Mucosa of rectum (tissue), 2 donors: ENCODE data around the gene ZNF587B.
"Not testable (repeated sequence)": the region's sequence is repeated elsewhere in the genome, so short reads cannot be mapped to it uniquely, and the experiment has no call there.

Experiments
- H3K27ac ChIP-seq, 2 donors: one replicate each; pipeline ENCODE4 v1.7.0; 2013; ENCODE audit warnings: inconsistent platforms in 2 of 2, low read depth in 2 of 2, low read length in 2 of 2
- H3K27me3 ChIP-seq, 2 donors: one replicate each; pipeline ENCODE4 v1.7.0; 2013; ENCODE audit warnings: low read length in 2 of 2; ENCODE audit not compliant: control insufficient read depth in 2 of 2, insufficient read depth in 2 of 2
- H3K36me3 ChIP-seq, 2 donors: one replicate each; pipeline ENCODE4 v1.7.0; 2013; ENCODE audit warnings: low read length in 2 of 2; ENCODE audit not compliant: control insufficient read depth in 2 of 2, insufficient read depth in 2 of 2
- H3K4me1 ChIP-seq, 2 donors: one replicate each; pipeline ENCODE4 v1.7.0; 2013; ENCODE audit warnings: low read length in 2 of 2, mild to moderate bottlenecking in 1 of 2; ENCODE audit not compliant: control insufficient read depth in 2 of 2, insufficient read depth in 2 of 2
- H3K4me3 ChIP-seq, 2 donors: one replicate each; pipeline ENCODE4 v1.7.0; 2013; ENCODE audit warnings: low read length in 2 of 2
- H3K9ac ChIP-seq, 2 donors: one replicate each; pipeline ENCODE4 v1.7.0; 2013; ENCODE audit warnings: low read length in 2 of 2, low read depth in 1 of 2, mild to moderate bottlenecking in 1 of 2
- H3K9me3 ChIP-seq, 2 donors: one replicate each; pipeline ENCODE4 v1.7.0; 2013; ENCODE audit warnings: low read length in 2 of 2; ENCODE audit not compliant: control insufficient read depth in 2 of 2
- donor health status: healthy.
- donor health status: Normal muscosa, but diverticular disease.

The ZNF587B gene

DNA sequence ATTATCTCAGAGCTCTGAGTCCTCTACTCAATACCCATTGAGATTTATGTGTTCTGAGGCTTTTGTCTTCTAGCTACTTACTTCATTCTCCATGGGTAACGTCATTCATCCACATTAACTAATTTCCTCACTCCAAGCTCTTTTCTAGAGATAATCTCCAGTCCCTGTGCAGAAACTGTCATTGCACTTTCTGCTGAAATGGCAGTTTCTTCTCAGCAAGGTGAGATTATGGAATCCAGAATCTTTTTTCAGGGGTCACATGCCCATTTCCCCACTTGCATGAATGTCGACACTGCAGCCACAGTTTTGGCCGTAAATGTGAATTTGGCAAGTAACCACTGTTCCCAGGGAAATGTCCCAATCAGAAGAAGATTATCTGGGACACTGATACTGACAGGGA is 32.3 kb downstream of the ZNF587B start:
- not testable (repeated sequence) for H3K27ac ChIP-seq, H3K9ac ChIP-seq, H3K4me3 ChIP-seq, H3K27me3 ChIP-seq, H3K4me1 ChIP-seq
- H3K9me3 ChIP-seq = peaks cover 6 to 22% of the 10 kb centered on the region in 2 donors
- H3K36me3 ChIP-seq = peaks cover 71 to 79% of the 10 kb centered on the region in 2 donors

DNA sequence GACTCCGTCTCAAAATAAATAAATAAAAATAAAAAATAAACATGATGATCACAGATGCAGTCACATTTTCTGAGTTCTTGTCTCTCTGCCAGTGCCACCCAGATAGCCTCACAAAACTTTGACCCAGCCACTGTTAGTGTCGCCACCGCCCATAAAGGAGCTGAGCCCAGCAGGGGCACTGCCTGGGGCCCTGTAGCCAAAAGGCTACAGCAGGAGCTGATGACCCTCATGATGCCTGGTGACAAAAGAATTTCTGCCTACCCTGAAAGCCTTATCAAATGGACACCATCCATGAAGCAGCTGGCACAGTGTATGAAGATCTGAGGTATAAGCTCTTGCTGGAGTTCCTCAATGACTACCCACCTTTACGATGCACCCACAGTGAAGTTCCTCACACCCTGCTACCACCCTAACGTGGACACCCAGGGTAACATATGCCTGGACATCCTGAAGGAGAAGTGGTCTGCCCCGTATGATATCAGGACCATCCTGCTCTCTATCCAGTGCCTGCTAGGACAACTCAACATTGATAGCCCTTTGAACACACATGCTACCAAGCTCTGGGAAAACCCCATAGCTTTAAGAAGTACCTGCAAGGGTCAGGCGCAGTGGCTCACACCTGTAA is 37.9 kb downstream of the ZNF587B start:
- Histone ChIP-seq H3K36me3 (peaks cover 38 to 40% of the 10 kb centered on the region in 2 donors), H3K27me3 (no peaks in the 10 kb centered on the region), H3K9ac (no peak overlapping the region), H3K27ac (no peak overlapping the region), H3K4me3 (no peak overlapping the region), H3K4me1 (no peaks in the 10 kb centered on the region), H3K9me3 (peaks cover 13 to 23% of the 10 kb centered on the region in 2 donors)

DNA sequence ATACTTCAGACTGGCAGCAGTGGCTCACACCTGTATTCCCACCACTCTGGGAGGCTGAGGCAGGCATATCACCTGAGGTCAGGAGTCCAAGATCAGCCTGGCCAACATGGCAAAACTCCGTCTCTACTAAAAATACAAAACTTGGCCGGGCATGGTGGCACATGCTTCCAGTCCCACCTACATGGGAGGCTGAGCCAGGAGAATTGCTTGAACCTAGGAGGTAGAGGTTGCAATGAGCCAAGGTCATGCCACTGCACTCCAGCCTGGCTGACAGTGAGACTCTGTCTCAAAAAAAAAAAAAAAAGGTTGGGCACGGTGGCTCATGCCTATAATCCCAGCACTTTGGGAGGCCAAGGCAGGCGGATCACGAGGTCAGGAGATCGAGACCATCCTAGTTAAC is 39.6 kb downstream of the ZNF587B start:
- H3K4me1 ChIP-seq, H3K4me3 ChIP-seq, H3K9ac ChIP-seq, H3K27ac ChIP-seq, H3K27me3 ChIP-seq: not testable (repeated sequence)
- H3K9me3 ChIP-seq = peaks cover 20 to 32% of the 10 kb centered on the region in 2 donors
- H3K36me3 ChIP-seq = peaks cover 33 to 41% of the 10 kb centered on the region in 2 donors

DNA sequence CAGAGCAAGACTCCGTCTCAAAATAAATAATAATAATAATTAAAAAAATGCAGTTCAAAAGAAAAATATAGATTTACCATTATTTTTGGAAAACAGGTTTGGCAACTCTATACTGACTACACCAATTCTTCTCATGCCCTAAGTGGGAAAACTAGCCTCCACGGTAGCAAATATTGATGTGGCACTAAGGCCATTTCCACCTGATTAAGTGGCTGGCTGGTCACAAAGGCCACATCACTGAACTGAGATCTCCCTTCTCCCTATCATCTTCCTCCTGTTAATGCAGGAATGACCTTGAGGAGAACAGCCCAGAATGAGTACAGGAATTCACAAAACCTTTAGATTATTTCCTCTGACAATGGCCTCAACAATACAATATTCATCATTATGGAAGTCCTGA is 40.1 kb downstream of the ZNF587B start:
- peaks cover 29 to 37% of the 10 kb centered on the region in 2 donors for H3K36me3 ChIP-seq
- H3K9me3 ChIP-seq = peaks cover 21 to 33% of the 10 kb centered on the region in 2 donors

DNA sequence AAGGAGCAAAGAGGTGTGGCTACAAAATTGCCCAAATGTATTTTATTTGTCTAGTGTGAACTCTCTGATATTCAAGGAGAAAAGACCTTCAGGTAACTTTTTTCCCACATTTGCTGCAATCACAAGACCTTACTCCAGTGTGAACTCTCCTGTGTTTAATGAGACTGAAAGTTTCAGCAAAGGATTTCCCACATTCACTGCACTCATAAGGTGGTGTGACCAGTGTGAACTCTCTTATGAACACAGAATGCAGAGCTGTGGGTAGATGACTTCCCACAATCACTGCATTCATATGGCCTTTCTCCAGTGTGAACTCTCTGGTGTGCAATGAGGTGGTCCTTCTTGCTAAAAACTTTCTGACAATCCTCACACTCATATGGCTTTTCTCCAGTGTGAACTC is 42.4 kb downstream of the ZNF587B start:
- H3K9me3 ChIP-seq = peaks cover 34 to 42% of the 10 kb centered on the region in 2 donors
- H3K36me3 ChIP-seq = peaks cover 23 to 35% of the 10 kb centered on the region in 2 donors
- H3K4me1 ChIP-seq = no peaks in the 10 kb centered on the region
- no peaks in the 10 kb centered on the region for H3K27me3 ChIP-seq
- no peak overlapping the region for H3K9ac ChIP-seq
- no peak overlapping the region for H3K4me3 ChIP-seq
- no peak overlapping the region for H3K27ac ChIP-seq

More for the DNA sequence above, 40.1 kb downstream of the ZNF587B start:
- no peaks in the 10 kb centered on the region for H3K27me3 ChIP-seq
- no peak overlapping the region for H3K9ac ChIP-seq
- H3K27ac ChIP-seq = no peak overlapping the region
- no peaks in the 10 kb centered on the region for H3K4me1 ChIP-seq
- H3K4me3 ChIP-seq = no peak overlapping the region

DNA sequence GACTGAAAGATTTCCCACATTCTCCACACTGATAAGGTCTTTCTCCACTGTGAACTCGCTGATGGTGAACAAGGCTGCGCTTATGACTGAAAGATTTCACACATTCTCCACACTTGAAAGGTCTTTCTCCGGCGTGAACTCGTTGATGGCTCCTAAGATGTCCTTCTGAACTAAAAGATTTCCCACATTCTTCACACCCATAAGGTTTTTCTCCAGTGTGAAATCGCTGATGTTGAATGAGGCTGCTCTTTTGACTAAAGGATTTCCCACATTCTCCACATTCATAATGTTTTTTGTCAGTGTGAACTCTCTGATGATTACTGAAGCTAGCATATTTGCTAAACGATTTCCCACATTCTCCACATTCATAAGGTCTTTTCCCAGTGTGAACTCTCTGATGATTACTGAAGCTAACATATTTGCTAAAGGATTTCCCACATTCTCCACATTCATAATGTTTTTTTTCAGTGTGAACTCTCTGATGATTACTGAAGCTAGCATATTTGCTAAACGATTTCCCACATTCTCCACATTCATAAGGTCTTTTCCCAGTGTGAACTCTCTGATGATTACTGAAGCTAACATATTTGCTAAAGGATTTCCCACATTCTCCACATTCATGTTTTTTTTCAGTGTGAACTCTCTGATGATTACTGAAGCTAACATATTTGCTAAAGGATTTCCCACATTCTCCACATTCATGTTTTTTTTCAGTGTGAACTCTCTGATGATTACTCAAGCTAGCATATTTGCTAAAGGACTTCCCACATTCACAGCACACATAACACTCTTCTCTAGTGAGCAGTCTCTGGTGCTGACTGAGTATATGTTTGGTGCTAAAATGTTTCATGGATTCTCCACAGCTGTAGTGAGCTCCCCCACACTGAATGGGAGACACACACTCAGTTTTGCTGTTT is 44.0 kb downstream of the ZNF587B start:
- H3K4me1 ChIP-seq, H3K27ac ChIP-seq, H3K27me3 ChIP-seq, H3K9ac ChIP-seq: not testable (repeated sequence)
- peaks cover 31 to 37% of the 10 kb centered on the region in 2 donors for H3K9me3 ChIP-seq
- peaks cover 19 to 29% of the 10 kb centered on the region in 2 donors for H3K36me3 ChIP-seq
- H3K4me3 ChIP-seq = peak overlapping the region in 1 of 2 donors; percentile 2

DNA sequence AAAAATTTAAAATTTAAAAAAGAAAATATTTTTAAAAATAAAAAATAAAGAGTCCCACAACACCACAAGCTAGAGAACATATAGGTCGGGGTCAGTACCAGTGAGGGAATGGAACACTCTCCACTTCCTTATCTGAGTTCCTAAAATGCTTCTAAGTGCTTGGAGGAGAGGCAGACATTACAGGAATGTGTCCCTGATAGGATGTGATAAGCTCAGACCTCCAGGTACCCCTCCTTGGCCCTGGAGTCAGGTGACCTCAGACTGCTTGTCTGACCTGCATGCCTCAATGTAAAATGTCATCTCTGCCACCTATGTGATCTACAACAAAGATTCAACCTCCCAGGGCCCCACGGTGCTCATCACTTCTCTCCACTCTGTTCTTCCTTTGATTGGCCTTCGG is 55.9 kb downstream of the ZNF587B start:
- H3K9me3 ChIP-seq = peaks cover 0 to 9% of the 10 kb centered on the region in 2 donors
- peaks cover 9 to 12% of the 10 kb centered on the region in 2 donors for H3K36me3 ChIP-seq
- H3K27ac ChIP-seq = no peak overlapping the region
- H3K9ac ChIP-seq = no peak overlapping the region
- H3K4me3 ChIP-seq = no peak overlapping the region
- H3K4me1 ChIP-seq = peaks cover 0 to 2% of the 10 kb centered on the region in 2 donors
- H3K27me3 ChIP-seq = no peaks in the 10 kb centered on the region

DNA sequence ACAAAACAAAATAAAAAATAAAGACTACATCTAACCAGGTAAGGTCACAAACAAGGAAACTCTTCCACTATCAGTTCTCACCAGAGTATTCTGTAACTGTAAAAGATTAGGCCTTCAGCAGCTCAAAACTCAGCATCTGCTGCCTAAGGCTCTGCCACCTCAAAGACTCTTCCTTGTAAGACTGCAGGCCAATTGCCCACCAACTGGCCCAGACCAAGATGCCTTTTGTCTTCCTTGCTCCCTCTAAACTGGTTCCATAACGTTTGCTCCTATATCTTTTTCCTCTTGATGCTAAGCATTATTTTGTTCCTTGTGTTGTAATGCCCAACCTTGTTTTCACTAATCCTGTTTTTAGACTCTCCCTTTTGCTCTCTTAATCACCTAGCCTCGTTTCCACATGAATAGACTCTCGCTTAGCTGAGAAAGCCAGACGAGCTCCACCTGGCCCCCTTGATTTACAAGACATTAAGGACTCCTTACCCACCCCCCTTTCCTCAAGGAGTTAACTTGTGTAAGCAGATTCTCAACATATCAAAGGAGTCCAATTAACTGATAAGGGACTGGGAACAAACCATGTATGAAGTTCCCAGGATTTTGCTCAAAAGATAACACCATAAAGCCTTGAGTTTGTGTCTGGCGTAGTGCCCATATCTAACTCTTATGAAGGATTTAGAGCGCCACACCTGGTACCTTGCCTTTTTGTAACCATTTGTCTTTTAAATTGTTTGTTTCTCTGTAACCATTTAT is 57.3 kb downstream of the ZNF587B start:
- Histone ChIP-seq H3K9ac (peak overlapping the region in 1 of 2 donors; percentile 8), H3K9me3 (peaks cover 0 to 9% of the 10 kb centered on the region in 2 donors), H3K4me1 (peaks cover 0 to 2% of the 10 kb centered on the region in 2 donors), H3K36me3 (peaks cover 9 to 12% of the 10 kb centered on the region in 2 donors), H3K27ac (peak overlapping the region in 1 of 2 donors; percentile 23), H3K27me3 (no peaks in the 10 kb centered on the region), H3K4me3 (peak overlapping the region; percentile 22 to 97)

DNA sequence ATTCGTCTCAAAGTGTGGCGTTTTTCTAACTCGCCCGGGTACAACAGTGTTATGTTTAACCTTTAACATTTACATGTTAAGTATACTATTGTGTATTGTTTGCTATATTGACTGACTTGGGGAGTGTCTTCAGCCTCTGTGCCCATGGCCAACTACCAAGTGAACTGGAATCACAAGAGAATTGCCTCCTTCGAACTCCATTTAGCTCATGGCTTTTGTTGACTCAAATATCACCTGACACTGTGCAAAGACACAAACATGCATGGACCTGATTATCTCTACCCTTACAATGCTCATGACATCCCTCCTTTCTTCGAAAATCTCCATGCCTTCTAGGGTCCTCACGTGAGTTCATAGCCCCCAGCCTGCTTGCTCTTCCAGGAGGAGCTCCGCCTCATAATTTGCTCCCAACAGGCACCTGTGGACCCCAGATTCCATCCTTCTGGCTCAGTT is 58.0 kb downstream of the ZNF587B start:
- peak overlapping the region; percentile 69 to 81 for H3K9ac ChIP-seq
- peaks cover 0 to 2% of the 10 kb centered on the region in 2 donors for H3K4me1 ChIP-seq
- H3K27me3 ChIP-seq = no peaks in the 10 kb centered on the region
- peak overlapping the region; percentile 96 to 97 for H3K4me3 ChIP-seq
- peaks cover 9 to 12% of the 10 kb centered on the region in 2 donors for H3K36me3 ChIP-seq
- peaks cover 0 to 9% of the 10 kb centered on the region in 2 donors for H3K9me3 ChIP-seq
- H3K27ac ChIP-seq = peak overlapping the region; percentile 75 to 83
